Measurements from ENCODE around the gene RBM15B. TPM values are rescaled to one million over a fixed set of nuclear protein-coding genes. Genes with fewer than 3 reads are reported as not detected.

Gene RBM15B
- total RNA-seq, 1 experiment from 2014 or later = 30.9 TPM

- Histone ChIP-seq H3K27ac (ENCODE audit: low read length) (no peak overlapping the region), H3K36me3 (ENCODE audit: control insufficient read depth, insufficient read depth, low read length) (no peaks in the 10 kb centered on the region; the same call in 1 of the 2 replicates), H3K4me1 (ENCODE audit: control insufficient read depth, insufficient read depth, low read length) (peaks cover 3% of the 10 kb centered on the region), H3K9me3 (ENCODE audit: control insufficient read depth, insufficient read depth, low read depth, low read length) (no peaks in the 10 kb centered on the region), H3K4me3 (ENCODE audit: low read depth in 2 of 2, low read length in 2 of 2) (no peak overlapping the region), H3K27me3 (ENCODE audit: control insufficient read depth, insufficient read depth, low read length) (no peaks in the 10 kb centered on the region)
- intact Hi-C loops (cut with micrococcal nuclease; ENCODE audit: unreplicated experiment) (loop anchor here (10.0 kb wide), 1 partner anchor 704 kb away; the partner anchor contains the start of gene DOCK3), in situ Hi-C loops (cut with HindIII; ENCODE audit: low pct_unique_long_range_greater_than_20kb, low sequenced_read_pairs) (no loop called here)
- TF ChIP-seq CTCF (IDR thresholded peaks at IDR 0.05) = no peak
- TF ChIP-seq REST (IDR thresholded peaks at IDR 0.05; ENCODE audit: insufficient read depth in 1 of 2, low read depth in 2 of 2, low read length in 1 of 2) = no peak
- TF ChIP-seq POLR2AphosphoS5 (IDR thresholded peaks at IDR 0.05; ENCODE audit: low read depth, low read length) = no peak
- no peak for TF ChIP-seq SIN3A (IDR thresholded peaks at IDR 0.05; ENCODE audit: borderline replicate concordance, insufficient read depth, low read depth, low read length)
- no peak for TF ChIP-seq TCF7L2 (IDR thresholded peaks at IDR 0.05; ENCODE audit: low read depth, low read length)
- no TSS peak for BruUV-seq (replicated peaks)
- CTCF ChIA-PET = no interaction called here
- no peak for DNase-seq (ENCODE audit: low read depth, low spot score)
- POLR2A ChIA-PET = no interaction called here
- ATAC-seq = no peak
Observed at GRCh38 chr3:51379301-51379700, 11.8 kb upstream of the RBM15B start.

GRCh38 chr3:51379746-51380455 is 11.2 kb upstream of the RBM15B start:
- CTCF ChIA-PET = interaction anchor here (0.6 kb wide), 1 partner anchor 811 kb away, joined by 4 read pairs; no protein-coding TSS in a partner anchor
- Histone ChIP-seq H3K4me1 (ENCODE audit: control insufficient read depth, insufficient read depth, low read length) (peaks cover 3% of the 10 kb centered on the region), H3K27me3 (ENCODE audit: control insufficient read depth, insufficient read depth, low read length) (no peaks in the 10 kb centered on the region), H3K27ac (ENCODE audit: low read length) (no peak overlapping the region), H3K9me3 (ENCODE audit: control insufficient read depth, insufficient read depth, low read depth, low read length) (no peaks in the 10 kb centered on the region), H3K4me3 (ENCODE audit: low read depth in 2 of 2, low read length in 2 of 2) (no peak overlapping the region), H3K36me3 (ENCODE audit: control insufficient read depth, insufficient read depth, low read length) (no peaks in the 10 kb centered on the region; the same call in none of the 2 replicates)
- intact Hi-C loops (cut with micrococcal nuclease; ENCODE audit: unreplicated experiment) (loop anchor here (10.0 kb wide), 1 partner anchor 705 kb away; the partner anchor contains the start of gene DOCK3), in situ Hi-C loops (cut with HindIII; ENCODE audit: low pct_unique_long_range_greater_than_20kb, low sequenced_read_pairs) (no loop called here)
- POLR2A ChIA-PET = no interaction called here
- no peak for DNase-seq (ENCODE audit: low read depth, low spot score)
- BruUV-seq (replicated peaks) = no TSS peak
- no peak for ATAC-seq
- TF ChIP-seq POLR2AphosphoS5 (IDR thresholded peaks at IDR 0.05; ENCODE audit: low read depth, low read length) = no peak
- TF ChIP-seq REST (IDR thresholded peaks at IDR 0.05; ENCODE audit: insufficient read depth in 1 of 2, low read depth in 2 of 2, low read length in 1 of 2) = no peak
- TF ChIP-seq CTCF (IDR thresholded peaks at IDR 0.05) = no peak
- TF ChIP-seq TCF7L2 (IDR thresholded peaks at IDR 0.05; ENCODE audit: low read depth, low read length) = no peak
- TF ChIP-seq SIN3A (IDR thresholded peaks at IDR 0.05; ENCODE audit: borderline replicate concordance, insufficient read depth, low read depth, low read length) = no peak

Data from Panc1 (cell line).